Measurements from ENCODE around the gene WASF2.

WASF2 gene

GRCh38 chr1:27357281-27358037, 132.5 kb downstream of the WASF2 start:
- DNase-seq (ENCODE audit: low read depth): peak; percentile 73

GRCh38 chr1:27356619-27357280, 133.2 kb downstream of the WASF2 start:
- peak; percentile 43 for DNase-seq (ENCODE audit: low read depth)

- no peak for DNase-seq (ENCODE audit: low read depth)
Measured at GRCh38 chr1:27356277-27356618, 133.7 kb downstream of the WASF2 start.

GRCh38 chr1:27355683-27356082, 134.3 kb downstream of the WASF2 start:
- no peak for DNase-seq (ENCODE audit: low read depth)
